HEK293 (cell line): ENCODE data around the gene SIRT1.

Source experiments
- CTCF ChIA-PET: fragments of 350-600 bp; formaldehyde crosslinking; extraction: SDS; loops from one replicate; lab custom pipeline; 2021; ENCODE audit warnings: antibody characterized with exemption; lab: Yijun Ruan, JAX
- POLR2A ChIA-PET: fragments of 300-600 bp; formaldehyde crosslinking; extraction: SDS; loops from one replicate; lab custom pipeline; 2020; ENCODE audit warnings: antibody characterized with exemption, inconsistent platforms; lab: Yijun Ruan, JAX
- H3K27ac ChIP-seq: fragments of 200-500 bp; sonication (Bioruptor generic); 2 replicates; pipeline ENCODE4 v1.5.1; 2014; ENCODE audit warnings: low read depth, low read length, control low read depth, inconsistent platforms; ENCODE audit errors: extremely low read depth
- H3K36me3 ChIP-seq, 2 experiments: fragments of 200-500 bp in 1 of 2; sonication (Bioruptor generic) in 1 of 2; 1 replicate in 1 of 2; 2 replicates in 1 of 2; pipeline ENCODE4 v1.5.1; 2014 to 2017; ENCODE audit warnings: inconsistent platforms in 2 of 2, low read length in 2 of 2; ENCODE audit not compliant: control insufficient read depth in 2 of 2, insufficient read depth in 1 of 2
- H3K4me1 ChIP-seq: fragments of 200-500 bp; sonication (Bioruptor generic); 2 replicates; pipeline ENCODE4 v1.5.1; 2014; ENCODE audit warnings: mild to moderate bottlenecking, low read length, inconsistent platforms; ENCODE audit not compliant: control insufficient read depth, insufficient read depth
- H3K4me3 ChIP-seq: 2 replicates; pipeline ENCODE4 v1.5.1; 2011; ENCODE audit warnings: low read depth, mild to moderate bottlenecking, control low read depth, low read length, moderate library complexity
- H3K9me3 ChIP-seq: fragments of 200-500 bp; sonication (Bioruptor generic); 2 replicates; pipeline ENCODE4 v1.5.1; 2014; ENCODE audit warnings: low read depth, low read length, inconsistent platforms; ENCODE audit not compliant: control insufficient read depth, insufficient read depth
- BCL6B ChIP-seq: fragments of 450-650 bp; formaldehyde crosslinking; IDR thresholded peaks from 2 replicates; pipeline ENCODE4 v1.5.1; 2017; ENCODE audit warnings: missing biosample characterization, missing genetic modification characterization
- KLF8 ChIP-seq: fragments of 450-650 bp; formaldehyde crosslinking; IDR thresholded peaks from 2 replicates; pipeline ENCODE4 v1.5.1; 2016; ENCODE audit warnings: missing biosample characterization, missing genetic modification characterization
- PRDM10 ChIP-seq: fragments of 450-650 bp; formaldehyde crosslinking; IDR thresholded peaks from 2 replicates; pipeline ENCODE4 v1.5.1; 2016; ENCODE audit warnings: missing biosample characterization, missing genetic modification characterization
- SCRT2 ChIP-seq: fragments of 450-650 bp; formaldehyde crosslinking; IDR thresholded peaks from 2 replicates; pipeline ENCODE4 v1.5.1; 2016; ENCODE audit warnings: missing biosample characterization, missing genetic modification characterization
- ZBTB44 ChIP-seq: fragments of 450-650 bp; IDR thresholded peaks from 2 replicates; pipeline ENCODE4 v1.5.1; 2018; ENCODE audit warnings: missing biosample characterization, mild to moderate bottlenecking, missing genetic modification characterization
- ZBTB8A ChIP-seq: fragments of 450-650 bp; formaldehyde crosslinking; IDR thresholded peaks from 2 replicates; pipeline ENCODE4 v1.5.1; 2016; ENCODE audit warnings: missing biosample characterization, missing genetic modification characterization
- ZNF10 ChIP-seq: fragments of 450-650 bp; formaldehyde crosslinking; IDR thresholded peaks from 2 replicates; pipeline ENCODE4 v1.5.1; 2017; ENCODE audit warnings: missing biosample characterization, missing genetic modification characterization
- ZNF114 ChIP-seq: fragments of 450-650 bp; formaldehyde crosslinking; IDR thresholded peaks from 2 replicates; pipeline ENCODE4 v1.5.0; 2017; ENCODE audit warnings: missing biosample characterization, missing genetic modification characterization
- ZNF132 ChIP-seq: fragments of 450-650 bp; formaldehyde crosslinking; IDR thresholded peaks from 2 replicates; pipeline ENCODE4 v1.5.1; 2017; ENCODE audit warnings: missing biosample characterization, missing genetic modification characterization, borderline replicate concordance
- ZNF157 ChIP-seq: fragments of 450-650 bp; formaldehyde crosslinking; IDR thresholded peaks from 2 replicates; pipeline ENCODE4 v1.5.1; 2016; ENCODE audit warnings: missing biosample characterization, missing genetic modification characterization
- ZNF18 ChIP-seq: fragments of 450-650 bp; formaldehyde crosslinking; IDR thresholded peaks from 2 replicates; pipeline ENCODE4 v1.5.1; 2016; ENCODE audit warnings: missing biosample characterization, missing genetic modification characterization
- ZNF239 ChIP-seq: fragments of 450-650 bp; formaldehyde crosslinking; IDR thresholded peaks from 2 replicates; pipeline ENCODE4 v1.5.1; 2016; ENCODE audit warnings: missing biosample characterization, missing genetic modification characterization
- ZNF311 ChIP-seq: fragments of 450-650 bp; formaldehyde crosslinking; IDR thresholded peaks from 2 replicates; pipeline ENCODE4 v1.5.1; 2017; ENCODE audit warnings: missing biosample characterization, missing genetic modification characterization, borderline replicate concordance
- ZNF423 ChIP-seq: fragments of 450-650 bp; formaldehyde crosslinking; IDR thresholded peaks from 2 replicates; pipeline ENCODE4 v1.5.1; 2016; ENCODE audit warnings: missing biosample characterization, missing genetic modification characterization
- ZNF48 ChIP-seq: fragments of 450-650 bp; formaldehyde crosslinking; IDR thresholded peaks from 2 replicates; pipeline ENCODE4 v1.5.1; 2016; ENCODE audit warnings: missing biosample characterization, missing genetic modification characterization
- ZNF548 ChIP-seq: fragments of 450-650 bp; formaldehyde crosslinking; IDR thresholded peaks from 2 replicates; pipeline ENCODE4 v1.5.1; 2016; ENCODE audit warnings: missing biosample characterization, missing genetic modification characterization
- ZNF585B ChIP-seq: fragments of 450-650 bp; formaldehyde crosslinking; IDR thresholded peaks from 2 replicates; pipeline ENCODE4 v1.5.1; 2016; ENCODE audit warnings: missing biosample characterization, missing genetic modification characterization
- ZNF629 ChIP-seq: fragments of 450-650 bp; formaldehyde crosslinking; IDR thresholded peaks from 2 replicates; pipeline ENCODE4 v1.5.1; 2017; ENCODE audit warnings: missing biosample characterization, missing genetic modification characterization

SIRT1 gene

GRCh38 chr10:67926951-67927350 is 42.5 kb downstream of the SIRT1 start (continued):
- no peak for TF ChIP-seq ZNF18 (tag by site-specific recombination)

GRCh38 chr10:67933199-67933598 is 48.7 kb downstream of the SIRT1 start:
- TF ChIP-seq ZNF132 (tag by site-specific recombination): no peak
- no peak for TF ChIP-seq ZNF157 (tag by site-specific recombination)
- no peak for TF ChIP-seq ZNF10 (tag by site-specific recombination)
- no peak for TF ChIP-seq ZNF423 (tag by site-specific recombination)
- TF ChIP-seq ZBTB8A: no peak
- no peak for TF ChIP-seq ZNF114 (tag by site-specific recombination)
- TF ChIP-seq ZNF48: no peak
- TF ChIP-seq ZNF548 (tag by site-specific recombination): no peak
- no peak for TF ChIP-seq ZNF311 (tag by site-specific recombination)
- no peak for TF ChIP-seq SCRT2
- TF ChIP-seq ZBTB44 (tag by site-specific recombination): no peak
- TF ChIP-seq BCL6B: no peak
- TF ChIP-seq KLF8 (tag by site-specific recombination): no peak
- no peak for TF ChIP-seq ZNF585B
- TF ChIP-seq ZNF239 (tag by site-specific recombination): no peak
- TF ChIP-seq PRDM10 (tag by site-specific recombination): no peak
- no peak for TF ChIP-seq ZNF629 (tag by site-specific recombination)
- Histone ChIP-seq H3K36me3 (peaks cover 18 to 25% of the 10 kb centered on the region in 2 experiments), H3K4me1 (no peaks in the 10 kb centered on the region), H3K9me3 (no peaks in the 10 kb centered on the region), H3K27ac (no peak overlapping the region), H3K4me3 (no peak overlapping the region)
- ChIA-PET CTCF (no interaction called here), POLR2A (no interaction called here)
